Tibial nerve (tissue), 3 donors: Measurements from ENCODE around the gene PPP1R14C.

Experiments
- POLR2A ChIP-seq, 2 donors: fragments of 450-650 bp; IDR thresholded peaks; one replicate each; pipeline ENCODE4 v1.6.1; 2017; ENCODE audit warnings: antibody characterized with exemption in 2 of 2, mild to moderate bottlenecking in 2 of 2, moderate library complexity in 2 of 2
- TF ChIP-seq, protein P1 (sequence below), 5 experiments: fragments of 200-600 bp in 3 of 5; fragments of 450-650 bp in 2 of 5; sonication (generic) in 3 of 5; IDR thresholded peaks; one replicate each; pipeline ENCODE4 v1.5.1; 2016 to 2019; ENCODE audit warnings: antibody characterized with exemption in 5 of 5, mild to moderate bottlenecking in 3 of 5, moderate library complexity in 2 of 5

DNA sequence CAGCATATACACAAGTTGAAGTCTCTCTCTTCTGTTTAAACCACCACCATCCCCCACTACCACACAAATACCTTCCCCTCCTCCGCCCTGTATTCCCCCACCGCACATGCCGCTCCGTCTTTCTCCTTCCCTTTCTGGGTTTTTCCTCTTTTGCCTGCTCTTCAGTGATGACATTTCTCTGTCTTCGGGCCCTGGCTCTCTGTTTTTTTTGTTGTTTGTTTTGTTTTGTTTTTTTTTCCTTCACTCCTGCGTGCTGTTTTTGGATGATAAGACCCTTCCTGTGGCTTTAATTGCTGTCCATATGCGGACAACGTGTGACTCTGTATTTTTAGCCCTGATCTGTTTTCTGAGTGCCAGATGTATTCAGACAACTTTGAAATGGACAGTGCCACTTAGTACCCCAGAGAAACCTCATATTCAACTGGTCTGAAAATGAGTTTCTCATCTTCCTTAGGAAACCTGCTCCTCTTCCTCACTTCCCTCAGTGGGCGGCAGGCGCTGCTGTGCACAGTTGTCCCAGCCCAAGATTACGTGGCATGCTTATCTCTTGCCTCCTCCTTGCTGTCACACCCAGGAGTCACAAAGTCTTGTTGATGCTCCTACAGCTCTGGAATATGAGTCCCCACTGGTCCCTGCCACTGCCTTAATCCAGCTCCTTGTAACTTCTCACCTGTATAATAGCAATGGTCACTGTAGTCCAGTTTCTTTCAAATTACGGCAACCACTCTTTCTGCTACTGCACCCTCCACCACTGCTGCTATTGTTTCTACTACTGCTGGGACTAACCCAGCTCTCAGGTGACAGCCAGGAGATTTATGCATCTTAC lies 8.2 kb downstream of the PPP1R14C start:
- TF ChIP-seq, protein P1, sequence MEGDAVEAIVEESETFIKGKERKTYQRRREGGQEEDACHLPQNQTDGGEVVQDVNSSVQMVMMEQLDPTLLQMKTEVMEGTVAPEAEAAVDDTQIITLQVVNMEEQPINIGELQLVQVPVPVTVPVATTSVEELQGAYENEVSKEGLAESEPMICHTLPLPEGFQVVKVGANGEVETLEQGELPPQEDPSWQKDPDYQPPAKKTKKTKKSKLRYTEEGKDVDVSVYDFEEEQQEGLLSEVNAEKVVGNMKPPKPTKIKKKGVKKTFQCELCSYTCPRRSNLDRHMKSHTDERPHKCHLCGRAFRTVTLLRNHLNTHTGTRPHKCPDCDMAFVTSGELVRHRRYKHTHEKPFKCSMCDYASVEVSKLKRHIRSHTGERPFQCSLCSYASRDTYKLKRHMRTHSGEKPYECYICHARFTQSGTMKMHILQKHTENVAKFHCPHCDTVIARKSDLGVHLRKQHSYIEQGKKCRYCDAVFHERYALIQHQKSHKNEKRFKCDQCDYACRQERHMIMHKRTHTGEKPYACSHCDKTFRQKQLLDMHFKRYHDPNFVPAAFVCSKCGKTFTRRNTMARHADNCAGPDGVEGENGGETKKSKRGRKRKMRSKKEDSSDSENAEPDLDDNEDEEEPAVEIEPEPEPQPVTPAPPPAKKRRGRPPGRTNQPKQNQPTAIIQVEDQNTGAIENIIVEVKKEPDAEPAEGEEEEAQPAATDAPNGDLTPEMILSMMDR (IDR thresholded peaks at IDR 0.05) = no peak
- no peak for TF ChIP-seq POLR2A (IDR thresholded peaks at IDR 0.05)
